Activated T-helper 1 cell treated with anti-CD3 and anti-CD28 coated beads, Interleukin-12 subunit alpha, Interleukin-12 subunit beta, Interleukin-2, Interleukin-4 antibody, amounts not matched to agents 30 ng/mL and 10 ng/mL and 1 ng/mL, durations not matched to agents 14 hours and 24 hours and 36 hours (primary cell): ENCODE results near the gene ITPKC. TPM values are rescaled to one million over a fixed set of nuclear protein-coding genes. Genes with fewer than 3 reads are reported as not detected.
"Not testable (repeated sequence)": the region's sequence is repeated elsewhere in the genome, so short reads cannot be mapped to it uniquely, and the experiment has no call there.

Source experiments
- DNase-seq: peaks from one replicate; pipeline ENCODE4 v3.0.0; 2021; ENCODE audit warnings: low spot score
- H3K27ac Mint-ChIP-seq: one replicate; pipeline ENCODE4 v1.8.0; 2021; ENCODE audit warnings: mild to moderate bottlenecking, mixed read lengths
- H3K27me3 Mint-ChIP-seq: one replicate; pipeline ENCODE4 v1.8.0; 2022; ENCODE audit warnings: mild to moderate bottlenecking, moderate library complexity, mixed read lengths; ENCODE audit not compliant: insufficient read depth
- H3K36me3 Mint-ChIP-seq: one replicate; pipeline ENCODE4 v1.8.0; 2021; ENCODE audit warnings: low read depth, mixed read lengths
- H3K4me1 Mint-ChIP-seq: one replicate; pipeline ENCODE4 v1.8.0; 2021; ENCODE audit warnings: low read depth, mixed read lengths
- H3K4me3 Mint-ChIP-seq: one replicate; pipeline ENCODE4 v1.8.0; 2021; ENCODE audit warnings: mild to moderate bottlenecking, moderate library complexity, mixed read lengths
- H3K9me3 Mint-ChIP-seq: one replicate; pipeline ENCODE4 v1.8.0; 2021; ENCODE audit warnings: mixed read lengths
- intact Hi-C: fragments of 100-400 bp; cut with micrococcal nuclease; formaldehyde crosslinking; loops from one replicate; pipeline ENCODE4 v1.15.1; 2024
- total RNA-seq: library from RNA; stranded (reverse); gene quantifications from 2 replicates; pipeline ENCODE4 v1.2.3, GENCODE V29; 2022

Gene ITPKC
- total RNA-seq, 1 donor from 2014 or later, result 8.7 TPM

DNA sequence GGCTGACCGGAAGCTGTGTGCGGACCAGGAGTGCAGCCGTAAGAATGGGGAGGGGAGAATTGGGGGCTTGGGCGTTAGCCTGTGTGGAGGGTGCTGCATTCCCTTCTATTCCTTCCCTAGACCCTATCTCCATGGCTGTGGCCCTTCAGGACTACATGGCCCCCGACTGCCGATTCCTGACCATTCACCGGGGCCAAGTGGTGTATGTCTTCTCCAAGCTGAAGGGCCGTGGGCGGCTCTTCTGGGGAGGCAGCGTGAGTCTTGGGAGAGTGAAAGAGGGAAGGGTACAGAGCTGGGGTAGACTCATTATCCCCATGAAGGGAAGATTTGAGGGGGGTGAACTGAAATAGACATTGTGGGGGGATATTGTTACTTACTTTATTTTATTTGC lies 58.7 kb downstream of the ITPKC start:
- no peaks in the 10 kb centered on the region for H3K9me3 Mint-ChIP-seq
- H3K27ac Mint-ChIP-seq, result no peak overlapping the region
- intact Hi-C loops, result loop anchor here (2.0 kb wide), 1 partner anchor 487 kb away; no protein-coding TSS in a partner anchor
- peaks cover 17% of the 10 kb centered on the region for H3K36me3 Mint-ChIP-seq
- no peak for DNase-seq
- H3K4me3 Mint-ChIP-seq, result no peak overlapping the region
- H3K4me1 Mint-ChIP-seq, result peaks cover 55% of the 10 kb centered on the region
- H3K27me3 Mint-ChIP-seq, result peaks cover 2% of the 10 kb centered on the region

DNA sequence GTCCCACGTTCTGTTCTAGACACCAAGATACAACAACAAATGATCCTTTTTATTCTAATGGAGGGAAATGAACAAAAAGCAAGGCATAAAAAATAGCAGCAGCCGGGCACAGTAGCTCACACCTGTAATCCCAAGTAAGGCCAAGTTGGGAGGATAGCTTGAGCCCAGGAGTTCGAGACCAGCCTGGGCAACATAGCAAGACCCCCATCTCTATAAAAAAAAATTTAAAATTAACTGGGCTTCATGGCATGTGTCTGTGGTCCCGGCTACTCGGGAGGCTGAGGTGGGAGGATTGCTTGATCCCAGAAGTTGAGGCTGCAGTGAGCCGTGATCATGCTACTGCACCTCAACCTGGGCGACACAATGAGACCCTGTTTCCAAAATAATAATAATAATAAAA lies 59.5 kb downstream of the ITPKC start:
- no peaks in the 10 kb centered on the region for H3K9me3 Mint-ChIP-seq
- no peak overlapping the region for H3K4me3 Mint-ChIP-seq
- peaks cover 2% of the 10 kb centered on the region for H3K27me3 Mint-ChIP-seq
- H3K27ac Mint-ChIP-seq, result no peak overlapping the region
- no peak for DNase-seq
- peaks cover 51% of the 10 kb centered on the region for H3K4me1 Mint-ChIP-seq
- intact Hi-C loops, result loop anchor here (2.0 kb wide), 1 partner anchor 486 kb away; no protein-coding TSS in a partner anchor
- peaks cover 15% of the 10 kb centered on the region for H3K36me3 Mint-ChIP-seq

DNA sequence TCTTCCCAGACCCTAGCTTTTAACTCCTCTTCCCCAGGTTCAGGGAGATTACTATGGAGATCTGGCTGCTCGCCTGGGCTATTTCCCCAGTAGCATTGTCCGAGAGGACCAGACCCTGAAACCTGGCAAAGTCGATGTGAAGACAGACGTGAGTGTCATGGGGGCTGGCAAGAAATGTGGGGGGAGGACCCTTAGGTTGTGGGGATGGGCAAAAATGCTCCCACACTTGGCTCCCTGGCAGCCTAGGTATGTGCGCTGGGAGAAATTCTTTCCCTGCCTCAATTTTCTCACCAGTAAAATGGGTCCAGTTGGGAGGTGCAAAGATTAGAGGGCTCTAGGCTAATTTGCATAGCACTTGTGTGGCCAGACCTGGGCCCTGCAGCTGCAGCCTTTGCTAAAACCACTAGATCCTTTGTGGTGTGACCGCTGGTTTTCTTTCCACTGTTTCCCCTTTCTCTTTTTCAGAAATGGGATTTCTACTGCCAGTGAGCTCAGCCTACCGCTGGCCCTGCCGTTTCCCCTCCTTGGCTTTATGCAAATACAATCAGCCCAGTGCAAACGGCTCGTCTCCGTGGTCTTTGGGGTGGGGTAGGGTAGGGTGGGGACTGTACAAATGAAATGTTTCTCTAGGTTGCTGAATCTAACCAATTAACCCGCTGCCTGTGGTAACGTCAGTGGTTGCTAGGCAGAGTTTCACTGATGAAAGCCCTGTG lies 60.2 kb downstream of the ITPKC start:
- Mint-ChIP-seq H3K4me3 (peak overlapping the region; percentile 91), H3K36me3 (peaks cover 16% of the 10 kb centered on the region), H3K27me3 (peaks cover 2% of the 10 kb centered on the region), H3K4me1 (peaks cover 51% of the 10 kb centered on the region), H3K9me3 (no peaks in the 10 kb centered on the region), H3K27ac (peak overlapping the region; percentile 89)
- intact Hi-C loops, result loop anchor here (1.0 to 2.0 kb wide), 8 partner anchors 15 to 486 kb away; partner anchors contain the start of genes ACTMAP and COQ8B
- DNase-seq, result peak; percentile 84

DNA sequence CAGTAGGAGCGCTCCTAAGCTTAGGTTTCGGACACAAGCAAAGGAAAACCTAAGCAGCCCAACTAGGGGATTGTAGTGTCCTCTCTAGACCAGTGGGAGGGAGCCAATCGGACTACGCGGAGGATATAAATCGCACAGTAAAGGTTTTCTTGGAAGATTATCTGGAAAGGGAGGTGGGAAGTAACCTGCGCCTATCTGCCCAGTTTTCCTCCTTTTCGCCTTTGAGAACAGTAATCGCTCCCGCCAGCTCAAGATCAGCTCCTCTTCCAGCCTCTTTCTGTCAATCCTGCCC lies 60.7 kb downstream of the ITPKC start:
- Mint-ChIP-seq H3K4me1 (peaks cover 51% of the 10 kb centered on the region), H3K27me3 (peaks cover 2% of the 10 kb centered on the region), H3K36me3 (peaks cover 16% of the 10 kb centered on the region), H3K4me3 (peak overlapping the region; percentile 91), H3K27ac (peak overlapping the region; percentile 89), H3K9me3 (no peaks in the 10 kb centered on the region)
- intact Hi-C loops, result loop anchor here (1.0 to 2.0 kb wide), 8 partner anchors 15 to 485 kb away; partner anchors contain the start of genes ACTMAP and COQ8B
- no peak for DNase-seq

DNA sequence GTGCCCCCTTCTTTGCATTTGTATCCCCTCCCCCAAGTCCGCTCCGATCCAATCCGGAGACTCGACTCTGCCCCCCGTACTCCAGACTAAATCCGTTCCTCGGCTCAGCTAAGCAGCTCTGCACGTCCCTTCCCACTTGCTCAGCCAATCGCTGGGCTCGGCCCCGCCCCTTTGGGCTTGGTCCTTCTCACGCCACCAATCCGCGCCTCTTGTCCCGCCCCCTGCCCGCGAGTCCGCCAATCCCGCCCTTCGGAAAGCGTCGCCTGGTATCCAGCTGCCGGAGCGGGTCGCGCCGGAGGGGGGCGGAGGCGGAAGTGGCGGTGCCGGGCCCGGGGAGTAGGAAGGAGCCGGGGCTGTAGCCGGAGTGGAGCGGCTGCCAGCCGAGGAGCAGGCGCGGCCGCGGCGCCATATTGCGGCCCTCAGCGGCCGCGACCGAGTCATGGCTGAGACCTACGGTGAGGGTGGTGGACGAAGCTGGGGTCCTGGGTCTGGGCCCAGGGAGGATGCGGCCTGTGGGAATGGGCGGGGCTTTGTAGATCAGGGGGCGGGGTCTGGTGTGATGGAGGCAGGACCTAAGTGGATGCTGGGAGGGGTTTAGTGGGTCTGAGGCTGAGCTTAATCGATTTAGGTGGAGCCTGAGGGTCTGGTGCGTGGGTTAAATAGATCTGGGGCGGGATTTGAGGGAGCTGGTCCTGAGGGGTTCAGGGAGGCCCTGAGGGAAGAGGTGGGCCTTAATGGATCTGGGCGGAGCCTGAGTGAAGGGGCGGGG lies 61.2 kb downstream of the ITPKC start, which contains the start of gene RAB4B:
Gene RAB4B, plus strand, starts transcription at position 311 of the 769 bp plus-strand sequence. Its CDS starts 129 bp downstream, at position 440.
- intact Hi-C loops, result loop anchor here (1.0 to 2.0 kb wide), 15 partner anchors 14 to 585 kb away; partner anchors contain the start of genes ACTMAP, COQ8B and NUMBL
- peak; percentile 100 for DNase-seq
- Mint-ChIP-seq H3K9me3 (no peaks in the 10 kb centered on the region), H3K27ac (peak within 1 kb of the TSS; percentile 89), H3K27me3 (peaks cover 2% of the 10 kb centered on the region), H3K36me3 (peaks cover 16% of the 10 kb centered on the region), H3K4me3 (peak within 1 kb of the TSS; percentile 91), H3K4me1 (peaks cover 51% of the 10 kb centered on the region)

DNA sequence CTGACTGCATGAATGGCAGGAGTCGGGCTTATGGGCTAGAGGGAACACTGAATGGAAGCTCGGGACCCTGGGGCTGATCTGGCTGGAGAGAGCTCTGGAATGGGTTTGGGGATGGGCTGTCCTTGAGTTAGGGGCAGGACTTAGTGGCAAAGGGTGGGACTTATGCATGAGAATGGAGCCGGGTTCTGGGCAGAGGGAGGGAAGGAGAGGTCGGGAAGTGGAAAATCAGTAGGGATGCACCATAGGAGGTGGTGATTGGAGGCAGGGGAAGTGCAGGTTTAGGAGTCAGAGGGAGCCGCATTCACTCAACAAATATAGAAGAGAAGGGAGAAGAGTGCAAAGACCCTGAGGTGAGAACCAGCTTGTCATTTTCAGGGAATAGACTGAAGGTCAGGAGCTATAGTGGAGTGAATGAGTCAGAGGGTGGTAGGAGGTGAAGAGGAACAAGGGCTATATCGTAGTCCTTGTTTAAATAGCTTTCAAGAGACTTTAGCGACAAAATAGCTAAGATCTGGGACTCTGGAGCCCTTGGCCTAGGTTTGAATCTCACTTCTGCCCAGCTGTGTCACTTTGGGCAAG lies 61.9 kb downstream of the ITPKC start:
- peaks cover 51% of the 10 kb centered on the region for H3K4me1 Mint-ChIP-seq
- intact Hi-C loops, result loop anchor here (1.0 to 2.0 kb wide), 7 partner anchors 20 to 585 kb away; partner anchors contain the start of gene NUMBL
- peaks cover 2% of the 10 kb centered on the region for H3K27me3 Mint-ChIP-seq

DNA sequence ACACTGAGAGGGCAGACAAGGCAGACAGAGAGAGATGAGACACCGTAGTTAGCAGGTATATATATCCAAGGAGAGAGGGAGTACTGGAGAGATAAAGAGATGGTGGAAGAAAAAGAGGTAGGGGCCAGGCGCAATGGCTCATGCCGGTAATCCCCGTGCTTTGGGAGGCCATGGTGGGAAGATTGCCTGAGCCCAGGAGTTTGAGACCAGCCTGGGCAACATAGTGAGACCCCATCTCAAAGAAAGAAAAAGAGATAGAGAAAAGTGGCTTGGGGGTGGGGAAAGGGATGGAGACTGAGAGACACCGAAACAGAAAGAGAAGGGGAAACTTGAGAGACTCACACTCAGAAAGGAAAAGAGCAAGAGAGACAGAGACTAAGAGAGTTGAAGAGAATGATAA lies 63.7 kb downstream of the ITPKC start:
- Mint-ChIP-seq H3K9me3 (no peaks in the 10 kb centered on the region), H3K27me3 (peaks cover 2% of the 10 kb centered on the region), H3K4me3 (peak overlapping the region; percentile 13), H3K36me3 (peaks cover 24% of the 10 kb centered on the region), H3K27ac (peak overlapping the region; percentile 41), H3K4me1 (peaks cover 50% of the 10 kb centered on the region)
- DNase-seq, result no peak
- intact Hi-C loops, result no loop called here

More for the DNA sequence above, 61.9 kb downstream of the ITPKC start:
- Mint-ChIP-seq H3K27ac (peak overlapping the region; percentile 89), H3K36me3 (peaks cover 18% of the 10 kb centered on the region), H3K4me3 (peak overlapping the region; percentile 91), H3K9me3 (no peaks in the 10 kb centered on the region)
- no peak for DNase-seq

DNA sequence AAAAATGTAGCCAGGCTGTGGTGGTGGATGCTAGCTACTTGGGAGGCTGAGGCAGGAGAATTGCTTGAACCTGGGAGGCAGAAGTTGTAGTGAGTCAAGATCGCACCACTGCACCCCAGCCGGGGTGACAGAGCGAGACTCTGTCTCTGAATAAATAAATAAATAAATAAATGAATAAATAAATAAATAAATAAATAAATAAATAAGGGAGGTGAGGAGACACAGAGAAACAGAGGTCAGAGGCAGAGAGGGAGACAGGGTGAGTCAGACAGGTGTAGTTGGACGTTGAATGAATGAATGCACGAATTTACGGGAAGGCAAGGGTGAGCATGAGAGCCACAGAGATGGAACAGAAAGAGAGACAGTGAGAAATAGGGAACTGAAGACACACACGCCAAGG lies 64.2 kb downstream of the ITPKC start:
- intact Hi-C loops, result no loop called here
- H3K4me1 Mint-ChIP-seq, result peaks cover 48% of the 10 kb centered on the region
- H3K27me3 Mint-ChIP-seq, result peaks cover 2% of the 10 kb centered on the region
- no peak overlapping the region for H3K27ac Mint-ChIP-seq
- no peak overlapping the region for H3K4me3 Mint-ChIP-seq
- DNase-seq, result no peak
- H3K9me3 Mint-ChIP-seq, result no peaks in the 10 kb centered on the region
- H3K36me3 Mint-ChIP-seq, result peaks cover 25% of the 10 kb centered on the region

DNA sequence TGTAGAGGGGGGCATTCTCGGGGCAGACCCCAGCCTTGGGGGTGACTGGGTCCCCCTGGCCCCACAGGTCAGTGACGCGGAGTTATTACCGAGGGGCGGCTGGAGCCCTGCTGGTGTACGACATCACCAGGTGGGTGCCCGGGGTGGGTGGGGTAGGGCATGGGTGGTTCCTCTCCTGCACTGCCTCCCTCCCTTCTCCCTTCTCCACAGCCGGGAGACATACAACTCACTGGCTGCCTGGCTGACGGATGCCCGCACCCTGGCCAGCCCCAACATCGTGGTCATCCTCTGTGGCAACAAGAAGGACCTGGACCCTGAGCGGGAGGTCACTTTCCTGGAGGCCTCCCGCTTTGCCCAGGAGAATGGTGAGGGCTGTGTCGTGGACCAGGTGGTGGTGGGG lies 66.8 kb downstream of the ITPKC start:
- peaks cover 32% of the 10 kb centered on the region for H3K36me3 Mint-ChIP-seq
- no peaks in the 10 kb centered on the region for H3K27me3 Mint-ChIP-seq
- DNase-seq, result no peak
- intact Hi-C loops, result no loop called here
- H3K4me3 Mint-ChIP-seq, result no peak overlapping the region
- no peak overlapping the region for H3K27ac Mint-ChIP-seq
- peaks cover 29% of the 10 kb centered on the region for H3K4me1 Mint-ChIP-seq
- H3K9me3 Mint-ChIP-seq, result no peaks in the 10 kb centered on the region

DNA sequence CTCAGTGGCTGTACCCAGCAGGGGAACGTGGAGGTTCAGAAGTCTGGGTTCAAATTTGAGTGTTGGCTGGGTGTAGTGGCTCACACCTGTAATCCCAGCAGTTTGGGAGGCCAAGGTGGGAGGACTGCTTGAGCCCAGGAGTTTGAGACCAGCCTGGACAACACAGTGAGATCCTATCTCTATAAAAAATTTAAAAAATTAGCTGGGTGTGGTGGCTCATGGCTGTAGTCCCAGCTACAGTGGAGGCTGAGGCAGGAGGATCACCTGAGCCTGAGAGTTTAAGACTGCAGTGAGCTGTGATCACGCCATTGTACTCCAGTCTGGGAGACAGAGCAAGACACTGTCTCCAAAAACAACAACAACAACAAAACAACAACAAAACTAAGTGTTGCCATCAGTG lies 67.2 kb downstream of the ITPKC start:
- H3K27ac Mint-ChIP-seq, DNase-seq, intact Hi-C loops, H3K9me3 Mint-ChIP-seq, H3K27me3 Mint-ChIP-seq, H3K4me3 Mint-ChIP-seq: not testable (repeated sequence)
- peaks cover 25% of the 10 kb centered on the region for H3K4me1 Mint-ChIP-seq
- peaks cover 32% of the 10 kb centered on the region for H3K36me3 Mint-ChIP-seq

DNA sequence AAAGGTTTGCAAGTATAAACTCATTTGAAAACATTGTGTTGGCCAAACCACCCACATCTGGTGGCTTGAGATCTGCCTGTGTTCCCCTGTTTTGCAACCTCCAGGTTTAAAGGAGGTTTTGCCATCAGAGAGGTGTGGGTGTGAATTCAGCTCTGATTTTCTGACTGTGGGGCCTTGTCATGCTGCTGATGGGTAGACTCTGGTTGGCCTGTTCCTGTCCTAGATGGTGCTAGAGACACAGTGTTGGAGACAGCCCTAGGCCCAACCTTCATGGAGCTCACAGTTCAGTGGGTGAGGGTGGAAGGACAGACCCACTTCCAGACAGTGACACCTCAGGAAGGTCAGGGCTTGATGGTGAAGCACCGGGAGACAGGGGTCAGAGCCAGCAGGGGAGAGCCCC lies 68.6 kb downstream of the ITPKC start:
- H3K4me3 Mint-ChIP-seq, result no peak overlapping the region
- intact Hi-C loops, result no loop called here
- peak overlapping the region; percentile 62 for H3K27ac Mint-ChIP-seq
- H3K36me3 Mint-ChIP-seq, result peaks cover 36% of the 10 kb centered on the region
- no peaks in the 10 kb centered on the region for H3K27me3 Mint-ChIP-seq
- DNase-seq, result no peak
- peaks cover 15% of the 10 kb centered on the region for H3K4me1 Mint-ChIP-seq
- no peaks in the 10 kb centered on the region for H3K9me3 Mint-ChIP-seq

DNA sequence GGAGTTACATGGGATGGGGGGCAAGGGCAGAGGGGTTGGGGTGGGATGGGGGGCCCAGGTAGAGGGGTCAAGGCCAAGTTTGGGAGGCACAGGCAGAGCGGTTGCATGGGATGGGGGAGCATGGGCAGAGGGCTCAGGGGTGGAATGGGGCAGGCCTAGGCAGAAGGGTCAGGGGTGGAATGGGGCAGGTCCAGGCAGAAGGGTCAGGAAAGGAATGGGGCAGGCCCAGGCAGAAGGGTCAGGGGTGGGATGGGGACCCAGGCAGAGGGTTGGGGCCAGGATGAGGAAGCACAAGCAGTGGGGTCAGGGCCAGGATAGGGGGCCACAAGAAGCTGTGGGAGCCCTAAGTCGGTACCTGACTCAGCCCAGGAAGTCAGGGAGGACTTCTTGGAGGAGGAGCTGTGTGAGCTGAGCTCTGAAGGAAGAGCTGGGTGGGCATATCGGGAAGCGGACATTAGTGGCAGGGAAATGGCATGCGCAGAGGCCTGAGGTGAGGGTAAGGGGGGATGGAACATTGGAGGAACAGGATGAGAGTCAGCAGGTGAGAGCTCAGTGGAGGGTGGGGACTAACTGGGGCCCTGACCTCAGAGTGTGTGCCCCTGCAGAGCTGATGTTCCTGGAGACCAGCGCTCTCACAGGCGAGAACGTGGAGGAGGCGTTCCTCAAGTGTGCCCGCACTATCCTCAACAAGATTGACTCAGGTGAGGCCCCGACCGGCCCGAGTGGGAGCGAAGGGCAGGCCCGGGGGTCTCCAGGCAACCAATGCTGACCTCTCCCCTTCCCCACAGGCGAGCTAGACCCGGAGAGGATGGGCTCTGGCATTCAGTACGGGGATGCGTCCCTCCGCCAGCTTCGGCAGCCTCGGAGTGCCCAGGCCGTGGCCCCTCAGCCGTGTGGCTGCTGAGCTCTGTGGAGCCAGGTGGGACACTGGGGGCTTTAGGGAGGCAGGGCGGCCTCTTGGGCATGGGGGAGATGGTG lies 69.4 kb downstream of the ITPKC start:
- no peak for DNase-seq
- Mint-ChIP-seq H3K9me3 (no peaks in the 10 kb centered on the region), H3K4me1 (peaks cover 12% of the 10 kb centered on the region), H3K27me3 (no peaks in the 10 kb centered on the region), H3K27ac (no peak overlapping the region), H3K36me3 (peaks cover 34% of the 10 kb centered on the region), H3K4me3 (no peak overlapping the region)
- intact Hi-C loops, result no loop called here
